Measurements from ENCODE around the gene SEMA3B.

GRCh38 chr3:50314342-50314741 lies 45.4 kb downstream of the SEMA3B start:
- TF ChIP-seq, protein P1, sequence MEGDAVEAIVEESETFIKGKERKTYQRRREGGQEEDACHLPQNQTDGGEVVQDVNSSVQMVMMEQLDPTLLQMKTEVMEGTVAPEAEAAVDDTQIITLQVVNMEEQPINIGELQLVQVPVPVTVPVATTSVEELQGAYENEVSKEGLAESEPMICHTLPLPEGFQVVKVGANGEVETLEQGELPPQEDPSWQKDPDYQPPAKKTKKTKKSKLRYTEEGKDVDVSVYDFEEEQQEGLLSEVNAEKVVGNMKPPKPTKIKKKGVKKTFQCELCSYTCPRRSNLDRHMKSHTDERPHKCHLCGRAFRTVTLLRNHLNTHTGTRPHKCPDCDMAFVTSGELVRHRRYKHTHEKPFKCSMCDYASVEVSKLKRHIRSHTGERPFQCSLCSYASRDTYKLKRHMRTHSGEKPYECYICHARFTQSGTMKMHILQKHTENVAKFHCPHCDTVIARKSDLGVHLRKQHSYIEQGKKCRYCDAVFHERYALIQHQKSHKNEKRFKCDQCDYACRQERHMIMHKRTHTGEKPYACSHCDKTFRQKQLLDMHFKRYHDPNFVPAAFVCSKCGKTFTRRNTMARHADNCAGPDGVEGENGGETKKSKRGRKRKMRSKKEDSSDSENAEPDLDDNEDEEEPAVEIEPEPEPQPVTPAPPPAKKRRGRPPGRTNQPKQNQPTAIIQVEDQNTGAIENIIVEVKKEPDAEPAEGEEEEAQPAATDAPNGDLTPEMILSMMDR (IDR thresholded peaks at IDR 0.05) = no peak
- TF ChIP-seq POLR2A (IDR thresholded peaks at IDR 0.05) (no peak), EP300 (IDR thresholded peaks at IDR 0.05) (no peak)
